Erythroblast (primary cell): ENCODE measurements around the gene MUC2.

ENCODE experiments used
- GATA1 ChIP-seq: IDR thresholded peaks from 2 replicates; pipeline ENCODE4 v1.6.1; 2011; ENCODE audit warnings: low read depth, mild to moderate bottlenecking, control low read depth, low read length, moderate library complexity
- POLR2A ChIP-seq: IDR thresholded peaks from 2 replicates; pipeline ENCODE4 v1.6.1; 2011; ENCODE audit warnings: mild to moderate bottlenecking, low read length

- TF ChIP-seq POLR2A (no peak), GATA1 (no peak)
These were observed 47.8 kb upstream of the MUC2 start for GRCh38 chr11:1026641-1027482.
